Esophagus squamous epithelium (tissue), 4 donors: ENCODE results near the gene BATF.

Experiments
- CTCF ChIP-seq, 6 experiments: fragments of 450-650 bp in 4 of 6; fragments of 200-600 bp in 2 of 6; sonication (generic) in 2 of 6; IDR thresholded peaks; one replicate each; pipeline ENCODE4 v1.5.1; 2016 to 2019; ENCODE audit warnings: antibody characterized with exemption in 6 of 6, mild to moderate bottlenecking in 4 of 6, moderate library complexity in 4 of 6
- POLR2A ChIP-seq, 4 donors: fragments of 450-650 bp; IDR thresholded peaks; one replicate each; pipeline ENCODE4 v1.6.1; 2017; ENCODE audit warnings: antibody characterized with exemption in 4 of 4, mild to moderate bottlenecking in 4 of 4, moderate library complexity in 3 of 4

- TF ChIP-seq CTCF (IDR thresholded peaks at IDR 0.05) (no peak), POLR2A (IDR thresholded peaks at IDR 0.05) (no peak)
Observed at GRCh38 chr14:75521415-75522199, 662 bp upstream of the BATF start.
